HG03060 (cell line): ENCODE results near the gene BATF2.
"Not testable (repeated sequence)": the region's sequence is repeated elsewhere in the genome, so short reads cannot be mapped to it uniquely, and the experiment has no call there.

Source experiments
- ATAC-seq: cut with Tn5 transposase; IDR thresholded peaks from one replicate; pipeline ENCODE4 v1.9.1; 2021; ENCODE audit warnings: low read depth, moderate number of reproducible peaks; ENCODE audit not compliant: unreplicated experiment

Gene BATF2

DNA sequence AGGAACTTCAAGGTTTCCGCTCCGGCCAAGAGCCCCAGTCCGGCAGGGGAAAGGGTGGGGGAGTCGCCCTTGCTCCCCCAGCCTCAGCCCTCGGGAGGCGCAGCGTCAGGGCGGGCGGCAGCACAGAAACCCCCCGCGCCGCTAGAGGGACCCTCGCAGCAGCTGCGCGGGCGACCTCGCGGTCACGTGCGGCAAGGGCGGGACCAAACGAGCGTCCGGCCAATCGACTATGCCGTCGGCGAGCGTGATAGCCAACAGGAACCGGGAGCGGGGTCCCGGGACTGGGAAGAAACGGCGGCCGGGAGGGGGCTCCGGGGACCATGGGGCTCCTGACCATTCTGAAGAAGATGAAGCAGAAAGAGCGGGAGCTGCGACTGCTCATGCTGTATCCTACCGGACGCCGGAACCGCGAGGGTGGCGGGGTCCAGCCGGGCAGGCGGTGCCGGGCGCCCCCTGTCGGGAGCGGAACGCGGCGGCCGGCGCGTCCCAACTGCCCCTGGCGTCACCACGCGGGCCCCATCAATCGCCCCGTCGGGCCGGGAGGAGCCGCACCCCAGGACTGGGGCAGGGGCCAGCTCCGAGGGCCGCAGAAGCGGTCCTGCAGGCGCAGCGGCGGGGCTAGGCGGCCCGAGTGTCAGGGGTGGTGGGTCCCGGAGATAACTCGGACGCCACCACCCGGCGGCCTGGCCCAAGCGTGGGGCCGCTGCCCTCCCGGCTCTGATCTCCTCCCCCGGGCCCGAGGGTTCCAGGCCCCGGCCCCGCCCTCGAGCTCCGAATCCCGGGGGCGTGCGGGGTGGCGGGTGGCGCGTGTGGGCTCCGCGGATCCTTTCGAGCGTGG is 17.3 kb upstream of the BATF2 start, which contains the start of gene ARL2:
Gene ARL2 (plus strand): TSS at position 273 of the 838 bp plus-strand sequence. CDS start 48 bp downstream, at position 321.
- ATAC-seq, result peak; percentile 56

DNA sequence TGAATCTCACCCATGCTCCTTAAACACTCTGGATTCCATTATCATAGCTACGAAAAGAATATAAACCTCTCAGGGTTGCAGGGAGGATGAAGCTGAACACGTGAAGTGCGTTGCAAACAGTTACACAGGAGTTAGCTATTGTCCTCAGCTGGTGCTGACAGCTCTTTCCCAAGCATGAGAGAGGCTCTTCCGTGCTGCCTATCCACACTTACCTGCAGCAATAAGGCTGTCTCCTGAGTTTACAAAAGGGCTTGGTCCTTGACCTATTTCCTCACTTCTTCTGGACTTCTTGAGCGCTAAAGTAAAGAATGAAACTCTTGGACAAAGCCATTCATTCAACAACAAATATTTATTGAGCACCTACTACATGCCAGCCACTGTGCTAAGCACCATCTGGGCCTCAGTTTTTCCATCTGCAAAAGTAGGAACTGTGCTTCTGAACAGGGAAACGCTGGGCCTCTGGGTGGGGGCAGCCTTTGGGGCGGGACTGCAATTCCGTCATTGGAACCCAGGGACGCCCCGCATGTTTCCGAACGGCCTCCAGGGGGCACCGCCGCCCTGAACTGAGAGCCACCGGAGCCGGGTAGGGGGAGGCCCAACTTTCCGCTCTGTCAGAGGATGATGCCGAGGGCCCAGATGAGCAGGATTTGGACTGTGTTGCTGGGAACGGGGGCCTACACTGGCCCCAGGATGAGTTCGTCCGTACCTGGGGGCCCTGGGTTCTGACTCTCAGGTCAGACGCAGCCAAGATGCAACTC is 16.5 kb upstream of the BATF2 start:
- peak; percentile 33 for ATAC-seq

DNA sequence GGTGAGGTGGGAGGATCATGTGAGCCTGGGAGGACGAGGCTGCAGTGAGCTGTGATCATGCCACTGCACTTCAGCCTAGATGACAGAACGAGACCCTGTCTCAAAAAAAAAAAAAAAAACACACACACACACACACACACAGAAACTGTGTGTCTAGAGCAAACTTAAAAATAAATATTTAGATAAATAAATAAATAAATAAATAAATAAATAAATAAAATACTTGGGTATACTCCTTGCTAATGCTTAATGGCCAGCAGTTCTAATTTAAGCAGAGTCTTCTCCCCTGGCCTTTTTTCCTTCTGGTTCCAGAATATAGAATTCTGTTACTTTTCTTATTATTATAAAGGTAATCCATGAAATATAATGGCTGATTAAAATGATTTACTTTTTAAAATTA is 12.1 kb upstream of the BATF2 start:
- no peak for ATAC-seq

DNA sequence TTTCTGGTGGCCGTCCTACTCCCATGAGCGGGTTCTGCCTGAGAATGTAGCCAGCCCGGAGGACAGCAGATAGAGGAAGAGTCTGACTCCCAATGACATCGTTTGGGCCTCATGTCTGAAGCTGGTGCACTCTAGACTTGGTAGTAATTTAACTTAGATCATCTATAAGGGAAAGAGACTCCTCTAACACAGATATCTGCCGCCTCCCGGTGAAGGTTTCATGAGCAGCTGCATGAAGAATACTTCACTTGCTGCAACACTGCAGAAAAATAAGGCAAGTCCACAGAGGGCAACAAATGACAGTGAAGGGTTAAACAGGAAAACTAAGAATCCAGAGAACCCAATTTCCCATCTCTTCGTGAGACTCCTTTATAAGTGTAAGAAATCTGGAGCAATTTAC is 11.2 kb upstream of the BATF2 start:
- ATAC-seq, result no peak

DNA sequence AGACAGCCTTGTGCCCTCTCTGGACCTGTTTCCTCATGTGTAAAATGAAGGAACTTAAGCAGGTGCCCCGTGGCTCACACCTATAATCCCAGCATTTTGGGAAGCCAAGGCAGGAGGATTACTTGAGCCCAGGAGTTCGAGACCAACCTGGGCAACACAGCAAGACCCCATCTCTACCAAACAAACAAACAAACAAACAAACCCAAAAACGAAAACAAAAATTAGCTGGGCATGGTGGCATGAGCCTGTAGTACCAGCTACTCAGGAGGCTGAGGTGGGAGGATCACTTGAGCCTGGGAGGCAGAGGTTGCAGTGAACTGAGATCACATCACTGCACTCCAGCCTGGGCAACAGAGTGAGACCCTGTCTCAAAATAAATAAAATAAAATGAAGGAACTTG is 7.2 kb upstream of the BATF2 start:
- not testable (repeated sequence) for ATAC-seq

DNA sequence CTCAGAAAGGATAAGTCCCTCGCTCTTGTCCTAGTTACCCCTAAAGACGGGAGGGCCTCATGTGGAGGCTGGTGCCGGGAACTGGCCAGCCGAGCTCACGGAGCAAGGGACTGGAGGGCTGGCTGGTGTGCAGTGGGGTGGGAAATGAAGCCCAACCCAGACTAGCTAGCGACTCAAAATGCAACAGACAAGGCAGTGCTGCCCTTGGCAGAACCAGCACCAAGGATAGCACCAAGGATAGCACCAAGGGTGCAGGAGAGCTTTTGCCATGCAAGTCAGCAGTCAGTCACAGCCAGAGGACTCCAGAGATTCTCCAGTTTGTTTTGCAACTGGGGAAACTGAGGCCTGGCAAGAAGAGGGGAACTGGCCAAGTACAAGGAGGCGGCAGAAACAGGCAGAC is 6.5 kb upstream of the BATF2 start:
- ATAC-seq, result no peak

DNA sequence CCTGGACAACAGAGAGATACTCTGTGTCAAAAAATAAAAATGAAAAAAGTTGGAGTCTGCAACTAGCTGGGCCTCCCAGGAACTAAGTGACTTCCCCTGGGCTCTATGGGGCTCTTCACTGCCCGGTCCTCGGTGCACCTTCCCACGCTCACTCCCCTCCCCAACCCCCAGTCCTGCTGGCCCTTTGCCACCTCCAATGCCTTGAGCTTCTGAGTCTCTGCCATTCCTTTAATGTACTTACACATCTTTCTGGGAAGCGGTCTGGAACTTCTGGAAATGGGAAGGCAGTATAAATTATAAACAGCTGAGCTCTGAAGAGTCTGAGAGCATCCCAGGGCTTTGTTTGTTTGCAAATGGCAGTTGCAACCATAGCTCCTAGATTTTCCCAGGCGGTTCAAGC is 5.9 kb upstream of the BATF2 start:
- no peak for ATAC-seq

DNA sequence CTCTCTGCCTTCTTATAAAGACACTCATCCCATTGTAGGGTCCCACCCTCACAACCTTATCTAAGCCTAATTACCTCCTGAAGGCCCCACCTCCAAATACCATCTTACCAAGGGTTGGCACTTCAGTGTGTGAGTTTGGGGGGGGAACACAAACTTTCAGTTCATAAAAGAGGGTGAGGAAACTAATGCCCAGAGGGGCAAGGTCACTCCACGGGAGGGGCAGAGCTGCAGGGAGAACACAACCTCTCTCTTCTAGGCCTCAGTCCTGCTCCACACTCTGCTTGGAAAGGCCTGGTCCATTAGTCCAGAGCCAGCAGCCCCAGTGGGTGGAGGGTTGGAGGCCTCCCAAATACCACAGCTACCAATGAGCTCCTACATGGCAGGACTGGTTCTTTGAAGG is 2.7 kb upstream of the BATF2 start:
- ATAC-seq, result no peak

DNA sequence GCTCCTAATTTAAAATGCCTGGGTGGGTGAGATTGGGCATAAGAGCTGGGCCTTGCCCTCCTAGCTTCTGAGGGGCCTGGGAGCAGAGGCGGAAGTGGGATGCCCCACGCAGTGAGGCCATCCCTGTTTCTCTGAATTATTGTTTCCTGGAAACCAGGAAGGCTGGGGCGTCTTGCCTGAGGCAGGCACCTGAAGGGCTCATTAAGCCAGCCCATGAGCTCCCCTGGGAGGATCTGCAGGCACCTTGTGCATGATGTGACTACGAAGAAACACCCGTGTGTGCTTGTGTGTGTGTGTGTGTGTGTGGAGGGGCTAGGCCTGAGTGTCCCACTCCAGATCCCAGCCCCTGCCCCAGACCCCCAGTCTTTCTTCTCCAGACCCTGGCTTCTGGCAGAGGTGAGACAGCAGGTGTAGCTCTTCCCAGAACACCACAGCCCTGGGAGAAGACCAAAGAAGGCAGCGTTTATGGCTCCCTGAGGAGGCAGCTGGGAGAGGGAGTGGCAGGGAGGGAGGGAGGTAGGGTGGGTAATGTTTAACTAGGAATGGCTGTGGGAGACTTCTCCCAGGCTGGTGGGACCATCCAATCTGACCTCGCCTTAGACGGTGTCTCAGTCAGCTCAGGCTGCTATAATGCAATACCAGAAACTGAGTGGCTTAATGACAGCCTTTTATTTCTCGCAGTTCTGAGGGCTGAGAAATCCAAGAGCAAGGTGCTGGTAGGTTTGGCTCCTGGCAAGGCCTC is 2.1 kb upstream of the BATF2 start:
- ATAC-seq, result no peak

DNA sequence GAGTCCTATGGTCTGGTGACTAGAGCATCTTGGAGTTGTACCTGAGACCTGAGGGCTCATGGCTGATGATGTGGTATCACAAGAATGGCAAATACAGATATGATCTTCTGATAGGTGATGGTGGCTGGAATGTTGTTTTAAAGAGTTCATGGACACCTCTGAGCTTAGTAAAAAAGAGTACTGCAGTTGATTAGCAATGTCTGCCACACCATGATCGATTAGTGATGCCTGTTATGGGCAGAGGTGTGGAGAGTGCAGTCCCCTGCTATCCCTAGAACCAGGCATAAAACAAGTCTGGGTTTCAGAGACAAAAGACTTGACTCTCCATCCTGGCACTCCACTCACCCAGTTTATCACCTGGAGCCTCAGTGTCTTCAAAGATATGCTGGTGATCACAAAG is 1.4 kb upstream of the BATF2 start:
- ATAC-seq, result no peak

DNA sequence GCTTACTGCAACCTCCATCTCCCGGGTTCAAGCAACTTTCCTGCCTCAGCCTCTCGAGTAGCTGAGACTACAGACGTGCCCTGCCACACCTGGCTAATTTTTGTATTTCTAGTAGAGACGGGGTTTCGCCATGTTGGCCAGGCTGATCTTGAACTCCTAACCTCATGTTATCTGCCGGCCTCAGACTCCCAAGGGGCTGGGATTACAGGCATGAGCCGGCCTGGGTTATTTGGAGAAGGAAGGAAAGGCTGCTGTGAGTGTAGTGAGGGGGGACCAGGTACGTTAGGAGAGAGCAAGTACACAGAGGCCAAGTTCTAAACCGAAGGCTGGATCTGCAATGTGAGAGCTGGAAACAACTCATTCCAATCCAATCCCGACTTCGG is 453 bp downstream of the BATF2 start:
- ATAC-seq, result no peak

DNA sequence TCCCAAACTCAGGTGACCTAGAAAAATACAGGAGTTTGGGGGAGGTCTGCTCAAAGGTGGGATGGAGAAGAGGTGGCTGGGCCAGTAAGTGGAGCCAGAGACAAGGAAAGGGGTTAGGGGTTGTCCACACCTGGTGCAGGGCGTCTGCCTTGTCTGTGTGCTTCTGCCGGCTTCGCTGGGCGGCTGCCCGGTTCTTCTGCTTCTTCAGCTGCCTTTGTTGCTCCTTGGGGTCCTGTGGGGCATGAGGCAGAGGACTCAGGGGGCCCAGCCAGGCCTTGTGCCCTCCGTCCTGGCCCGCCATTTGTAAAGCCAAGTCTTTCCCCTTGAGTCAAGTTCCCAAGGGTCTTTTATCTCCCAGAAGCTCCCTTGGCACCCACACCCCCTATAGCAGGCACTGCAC is 2.5 kb downstream of the BATF2 start:
- no peak for ATAC-seq

DNA sequence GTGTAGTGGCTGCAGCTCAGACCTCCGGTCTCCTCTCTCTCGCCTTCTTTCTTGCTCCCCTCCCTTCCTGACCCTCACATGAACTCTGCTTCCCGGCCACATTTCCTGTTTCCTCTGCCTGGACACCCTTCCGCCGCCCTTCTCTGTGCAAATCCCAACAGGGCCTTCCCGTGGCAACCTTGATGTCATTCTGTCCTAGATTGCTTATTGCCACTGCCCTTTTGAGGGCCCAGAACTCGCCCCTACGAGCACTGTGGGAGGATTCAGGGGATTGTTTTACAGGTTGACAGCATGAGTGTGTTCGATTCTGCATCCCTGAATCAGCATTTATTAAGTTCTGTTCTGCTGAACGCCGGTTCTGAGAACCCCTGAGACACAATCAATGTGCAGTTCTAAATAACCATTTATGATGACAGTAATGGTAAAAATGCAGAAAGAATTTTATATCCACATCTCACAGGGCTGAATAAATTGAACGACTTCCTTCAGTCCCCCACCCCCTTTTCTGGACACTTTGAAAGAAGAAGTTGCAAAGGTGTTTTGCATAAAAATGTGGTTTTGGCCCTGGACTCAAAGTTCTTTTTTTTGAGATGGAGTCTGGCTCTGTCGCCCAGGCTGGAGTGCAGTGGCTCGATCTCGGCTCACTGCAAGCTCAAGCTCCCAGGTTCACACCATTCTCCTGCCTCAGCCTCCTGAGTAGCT is 6.4 kb downstream of the BATF2 start:
- ATAC-seq, result no peak

DNA sequence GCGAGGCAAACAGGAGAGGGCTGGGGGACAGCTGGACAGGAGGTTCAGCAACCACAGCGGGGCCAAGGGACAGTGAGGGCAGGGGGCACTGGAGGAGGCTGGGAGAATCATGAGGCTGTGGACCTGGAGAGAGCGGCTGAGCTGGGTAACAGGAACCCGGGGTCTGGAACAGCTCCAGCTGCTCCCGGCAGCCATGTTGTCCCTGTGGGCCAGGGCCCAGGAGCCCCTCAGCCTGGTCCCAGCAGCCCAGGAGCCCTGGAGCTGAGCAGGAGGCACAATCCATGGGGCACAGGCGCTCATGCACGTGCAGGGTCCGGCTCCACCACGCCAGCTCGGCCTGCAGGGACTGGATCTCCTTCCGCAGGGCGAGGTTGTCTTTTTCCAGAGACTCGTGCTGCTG is 7.4 kb downstream of the BATF2 start:
- ATAC-seq, result no peak

DNA sequence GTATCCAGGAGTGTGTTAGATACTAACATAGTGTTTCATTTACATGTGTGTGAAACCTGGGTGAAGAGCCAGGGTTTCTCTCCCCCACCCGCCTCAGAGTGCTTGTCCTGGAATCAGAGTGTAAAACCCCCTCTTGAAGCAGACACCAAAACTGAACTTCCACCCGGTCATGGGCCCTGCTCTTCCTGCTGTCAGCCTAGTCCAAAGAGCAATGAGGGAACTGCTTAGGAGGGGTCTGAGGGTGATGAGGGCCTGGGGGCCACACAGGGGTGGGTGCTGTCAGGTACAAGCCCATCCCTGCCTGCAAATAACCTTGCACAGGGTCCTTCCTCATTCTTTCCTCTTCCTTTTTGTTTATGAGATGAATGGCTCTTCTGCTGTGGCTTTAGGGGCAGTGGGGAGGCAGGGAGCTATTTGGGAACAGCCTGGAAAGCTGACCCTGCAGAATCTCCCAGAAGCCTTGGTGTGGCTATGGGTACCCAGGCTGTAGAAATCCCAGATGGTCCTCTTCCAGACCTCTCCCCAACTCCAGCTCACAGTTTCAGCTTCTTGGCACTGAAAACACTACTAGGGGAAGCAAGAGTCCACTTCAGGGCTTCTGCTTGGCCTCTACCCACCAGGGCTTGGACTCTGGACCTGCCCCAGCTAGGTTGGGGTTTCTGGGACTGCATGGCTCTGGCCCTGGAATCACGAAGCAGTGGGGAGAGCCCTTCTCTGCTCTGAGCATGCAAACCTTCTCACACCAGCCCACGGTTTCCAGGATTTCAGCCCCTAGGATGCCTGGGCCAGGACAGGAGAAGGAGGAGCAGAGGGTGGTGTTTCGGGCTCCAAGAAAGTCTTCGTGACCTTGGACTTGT is 8.5 kb downstream of the BATF2 start:
- ATAC-seq, result no peak

DNA sequence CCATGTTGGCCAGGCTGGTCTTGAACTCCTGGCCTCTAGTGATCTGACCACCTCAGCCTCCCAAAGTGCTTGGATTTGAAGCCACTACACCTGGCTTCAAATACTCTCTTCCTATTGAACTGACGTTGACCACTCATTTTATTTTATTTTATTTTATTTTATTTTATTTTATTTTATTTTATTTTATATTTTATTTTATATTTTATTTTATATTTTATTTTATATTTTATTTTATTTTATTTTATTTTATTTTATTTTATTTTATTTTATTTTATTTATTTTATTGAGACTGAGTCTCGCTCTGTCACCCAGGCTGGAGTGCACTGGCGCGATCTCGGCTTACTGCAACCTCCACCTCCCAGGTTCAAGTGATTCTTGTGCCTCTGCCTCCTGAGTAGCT is 13.4 kb downstream of the BATF2 start:
- ATAC-seq, result not testable (repeated sequence)

DNA sequence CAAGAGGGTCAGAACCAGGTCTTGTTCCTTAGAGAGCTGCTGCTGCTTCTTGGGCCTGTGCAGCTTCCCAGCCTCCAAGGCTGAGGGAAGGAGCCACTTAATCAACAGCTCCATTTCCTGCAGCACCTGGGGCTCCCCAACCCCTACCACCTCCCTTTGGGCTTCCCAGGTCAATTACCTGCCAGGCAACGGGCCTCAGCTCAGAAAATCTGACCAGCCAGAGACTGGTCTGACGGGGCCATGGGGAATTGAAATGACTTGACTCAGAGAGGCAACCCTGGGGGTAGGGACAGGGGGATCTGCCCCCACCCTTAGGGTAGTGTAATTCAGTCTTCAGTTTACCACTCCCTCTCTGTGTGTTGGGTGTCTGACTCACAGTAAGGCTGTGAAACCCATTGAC is 20.1 kb downstream of the BATF2 start:
- no peak for ATAC-seq

DNA sequence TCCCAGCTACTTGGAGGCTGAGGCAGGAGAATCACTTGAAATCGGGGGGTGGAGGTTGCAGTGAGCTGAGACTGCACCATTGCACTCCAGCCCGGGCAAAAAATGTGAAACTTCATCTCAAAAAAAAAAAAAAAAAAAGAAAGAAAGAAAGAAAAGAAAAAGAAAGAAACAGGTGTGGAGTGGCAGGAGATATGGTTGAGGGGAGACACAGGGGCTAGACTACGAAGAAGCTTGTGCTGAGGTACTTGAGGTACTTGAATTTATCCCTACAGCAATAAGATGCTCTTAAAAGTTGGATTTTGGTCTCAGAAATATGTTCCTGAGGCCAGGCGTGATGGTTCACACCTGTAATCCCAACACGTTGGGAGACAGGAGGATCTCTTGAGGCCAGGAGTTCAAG is 22.6 kb downstream of the BATF2 start:
- no peak for ATAC-seq

DNA sequence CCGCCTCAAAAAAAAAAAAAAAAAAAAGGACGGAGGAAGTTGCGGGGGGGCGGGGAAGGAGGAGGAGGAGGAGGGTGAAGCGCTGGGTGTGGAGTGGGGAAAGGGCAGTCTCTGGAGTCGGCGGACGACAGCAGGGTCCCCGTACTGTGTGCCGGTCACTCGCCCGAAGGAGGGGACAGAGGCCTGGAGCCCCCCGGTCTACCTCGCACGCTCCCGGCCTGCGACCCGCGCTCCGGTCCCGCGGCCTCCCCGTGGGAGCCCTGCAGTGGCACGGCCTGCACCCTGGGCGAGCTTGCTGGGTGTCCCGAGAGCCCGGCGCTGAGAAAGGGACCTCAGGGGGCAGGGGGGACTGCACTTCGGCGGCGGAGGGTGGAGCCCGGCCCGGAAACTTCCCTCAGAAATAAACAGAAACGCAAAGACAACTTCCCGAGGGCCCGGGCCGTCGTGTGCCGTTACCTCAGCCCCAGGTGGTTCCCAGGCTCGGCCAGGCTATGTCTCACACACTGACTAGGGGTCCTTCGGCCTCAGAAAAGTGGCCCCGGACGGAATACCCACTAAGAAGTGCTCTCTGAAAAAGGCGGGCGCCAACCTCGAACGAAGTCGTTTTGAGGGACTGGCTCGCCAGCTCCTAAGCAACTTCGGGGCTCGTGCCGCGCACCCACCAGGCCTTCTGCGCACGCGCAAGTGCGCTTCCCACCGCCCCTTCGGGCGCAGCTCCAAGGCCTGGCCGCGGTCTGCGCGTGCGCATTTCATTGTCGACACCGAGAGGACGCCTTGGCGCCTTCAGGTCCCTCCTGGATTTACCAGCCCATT is 25.1 kb downstream of the BATF2 start, which contains the start of gene MAJIN:
Gene MAJIN (minus strand): TSS at position 688 of the 813 bp plus-strand sequence. CDS start 12,703 bp downstream, outside the sequence.
- no peak for ATAC-seq
